ENCODE results near the gene MBNL2.

DNA sequence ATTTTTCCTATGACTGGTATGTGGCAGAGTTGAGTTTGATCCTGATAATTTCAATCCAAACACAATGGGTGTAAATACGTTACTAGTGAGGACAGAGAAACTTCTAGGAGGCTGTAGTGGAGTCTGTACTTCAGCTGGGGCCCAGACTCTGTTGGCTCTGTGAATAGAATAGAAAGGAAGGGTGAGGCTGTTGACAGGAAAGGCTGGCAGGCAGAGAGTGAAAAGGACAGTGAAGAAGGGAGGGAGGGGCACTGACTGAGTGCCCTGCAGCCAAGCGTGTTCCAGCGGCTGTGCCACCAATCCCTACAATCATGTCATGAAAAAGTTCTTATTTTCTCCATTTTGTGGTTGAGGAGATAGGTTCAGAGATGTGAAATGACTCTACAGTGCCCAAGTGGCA lies 80.5 kb downstream of the MBNL2 start:
- TF ChIP-seq, protein P1, sequence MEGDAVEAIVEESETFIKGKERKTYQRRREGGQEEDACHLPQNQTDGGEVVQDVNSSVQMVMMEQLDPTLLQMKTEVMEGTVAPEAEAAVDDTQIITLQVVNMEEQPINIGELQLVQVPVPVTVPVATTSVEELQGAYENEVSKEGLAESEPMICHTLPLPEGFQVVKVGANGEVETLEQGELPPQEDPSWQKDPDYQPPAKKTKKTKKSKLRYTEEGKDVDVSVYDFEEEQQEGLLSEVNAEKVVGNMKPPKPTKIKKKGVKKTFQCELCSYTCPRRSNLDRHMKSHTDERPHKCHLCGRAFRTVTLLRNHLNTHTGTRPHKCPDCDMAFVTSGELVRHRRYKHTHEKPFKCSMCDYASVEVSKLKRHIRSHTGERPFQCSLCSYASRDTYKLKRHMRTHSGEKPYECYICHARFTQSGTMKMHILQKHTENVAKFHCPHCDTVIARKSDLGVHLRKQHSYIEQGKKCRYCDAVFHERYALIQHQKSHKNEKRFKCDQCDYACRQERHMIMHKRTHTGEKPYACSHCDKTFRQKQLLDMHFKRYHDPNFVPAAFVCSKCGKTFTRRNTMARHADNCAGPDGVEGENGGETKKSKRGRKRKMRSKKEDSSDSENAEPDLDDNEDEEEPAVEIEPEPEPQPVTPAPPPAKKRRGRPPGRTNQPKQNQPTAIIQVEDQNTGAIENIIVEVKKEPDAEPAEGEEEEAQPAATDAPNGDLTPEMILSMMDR (IDR thresholded peaks at IDR 0.05; ENCODE audit: low read depth, low read length) = no peak
- TF ChIP-seq EZH2phosphoT487 (IDR thresholded peaks at IDR 0.05; ENCODE audit: low read depth) = no peak
